Epithelial cell of proximal tubule (primary cell): ENCODE measurements around the gene KCNC1. TPM values are rescaled to one million over a fixed set of nuclear protein-coding genes. Genes with fewer than 3 reads are reported as not detected.

Experiments
- DNase-seq: peaks from one replicate; pipeline ENCODE4 v3.0.0-alpha.2; 2011; ENCODE audit warnings: low read depth
- H3K4me3 ChIP-seq: 2 replicates; pipeline ENCODE4 v1.5.1; 2011; ENCODE audit warnings: low read depth, mild to moderate bottlenecking, low read length
- total RNA-seq: library from RNA; depleted of rRNA; stranded (reverse); fragments of >200 nt; gene quantifications from 2 replicates; pipeline ENCODE4 v1.2.3, GENCODE V29; 2015
- TF ChIP-seq, protein P1 (sequence below): conservative IDR thresholded peaks from 2 replicates; pipeline ENCODE4 v1.5.1; 2012; ENCODE audit warnings: low read depth, mild to moderate bottlenecking, low read length

The KCNC1 gene
- total RNA-seq, 1 donor from 2014 or later, result not detected

DNA sequence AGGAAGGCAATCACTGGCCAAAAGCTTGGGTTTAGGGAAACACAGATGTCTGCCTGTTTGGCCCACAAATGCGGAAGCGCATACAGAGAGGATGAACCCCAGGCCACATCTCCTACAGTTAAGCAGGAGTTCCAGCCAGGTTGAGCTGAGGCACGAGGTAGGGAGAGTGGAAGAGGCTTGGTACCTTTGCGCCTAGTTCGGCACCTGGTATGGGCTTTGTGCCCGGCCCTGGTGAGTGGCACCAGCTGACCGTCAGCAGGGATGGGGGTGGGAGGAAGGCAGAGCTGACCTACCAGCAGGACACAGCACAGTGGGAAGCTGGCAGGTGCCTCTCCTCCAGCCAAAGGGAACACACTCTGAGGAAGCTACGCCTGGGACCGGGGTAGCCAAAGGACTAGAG is 57.6 kb downstream of the KCNC1 start:
- TF ChIP-seq, protein P1, sequence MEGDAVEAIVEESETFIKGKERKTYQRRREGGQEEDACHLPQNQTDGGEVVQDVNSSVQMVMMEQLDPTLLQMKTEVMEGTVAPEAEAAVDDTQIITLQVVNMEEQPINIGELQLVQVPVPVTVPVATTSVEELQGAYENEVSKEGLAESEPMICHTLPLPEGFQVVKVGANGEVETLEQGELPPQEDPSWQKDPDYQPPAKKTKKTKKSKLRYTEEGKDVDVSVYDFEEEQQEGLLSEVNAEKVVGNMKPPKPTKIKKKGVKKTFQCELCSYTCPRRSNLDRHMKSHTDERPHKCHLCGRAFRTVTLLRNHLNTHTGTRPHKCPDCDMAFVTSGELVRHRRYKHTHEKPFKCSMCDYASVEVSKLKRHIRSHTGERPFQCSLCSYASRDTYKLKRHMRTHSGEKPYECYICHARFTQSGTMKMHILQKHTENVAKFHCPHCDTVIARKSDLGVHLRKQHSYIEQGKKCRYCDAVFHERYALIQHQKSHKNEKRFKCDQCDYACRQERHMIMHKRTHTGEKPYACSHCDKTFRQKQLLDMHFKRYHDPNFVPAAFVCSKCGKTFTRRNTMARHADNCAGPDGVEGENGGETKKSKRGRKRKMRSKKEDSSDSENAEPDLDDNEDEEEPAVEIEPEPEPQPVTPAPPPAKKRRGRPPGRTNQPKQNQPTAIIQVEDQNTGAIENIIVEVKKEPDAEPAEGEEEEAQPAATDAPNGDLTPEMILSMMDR, result no peak
- DNase-seq, result no peak
- H3K4me3 ChIP-seq, result no peak overlapping the region

DNA sequence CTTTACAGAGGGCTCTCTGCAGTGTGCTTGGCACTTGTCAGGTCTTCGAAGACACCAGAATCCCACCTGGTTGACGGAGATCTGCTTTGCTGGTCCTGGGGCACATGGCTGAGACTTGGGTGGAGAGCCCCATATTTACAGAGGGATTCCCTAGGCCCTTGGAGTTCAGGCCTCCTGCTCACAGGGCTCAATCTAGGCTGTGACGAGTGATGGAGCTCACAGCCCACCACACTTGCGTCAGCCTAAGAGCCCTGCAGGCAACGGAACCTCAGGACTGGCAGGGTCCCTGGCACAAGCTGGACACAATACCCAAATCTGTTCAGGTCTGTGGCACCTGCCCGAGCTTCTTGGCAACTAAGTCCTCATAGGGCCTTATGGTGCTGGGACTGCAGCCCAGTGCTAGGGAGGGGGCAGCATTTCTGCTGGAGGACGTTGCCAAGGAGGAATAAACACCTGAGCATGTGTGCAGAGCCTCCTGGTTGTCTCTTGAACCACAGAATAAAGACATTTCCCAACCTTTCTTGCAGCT is 59.1 kb downstream of the KCNC1 start:
- no peak for DNase-seq
- TF ChIP-seq, protein P1, result no peak
- H3K4me3 ChIP-seq, result no peak overlapping the region

DNA sequence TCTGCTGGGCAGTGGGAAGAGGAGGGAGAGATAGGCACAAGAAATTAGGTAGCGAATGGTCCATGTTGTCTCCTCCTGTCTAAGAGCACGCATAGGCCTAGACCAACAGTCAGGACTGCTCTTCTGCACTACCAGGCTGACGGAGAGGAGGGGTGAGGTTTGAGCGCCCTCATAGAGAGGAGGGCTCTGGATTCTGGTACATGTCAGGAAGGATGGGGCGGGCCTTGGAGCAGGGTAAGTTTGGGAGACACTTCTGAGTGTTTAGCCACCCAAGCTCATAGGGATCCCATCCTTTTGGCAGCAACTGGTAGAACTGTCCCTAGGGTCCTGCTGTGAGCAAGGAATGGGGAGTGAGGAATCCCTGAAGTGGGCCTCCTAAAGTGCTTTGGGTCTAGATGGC is 60.4 kb downstream of the KCNC1 start:
- TF ChIP-seq, protein P1, result no peak

DNA sequence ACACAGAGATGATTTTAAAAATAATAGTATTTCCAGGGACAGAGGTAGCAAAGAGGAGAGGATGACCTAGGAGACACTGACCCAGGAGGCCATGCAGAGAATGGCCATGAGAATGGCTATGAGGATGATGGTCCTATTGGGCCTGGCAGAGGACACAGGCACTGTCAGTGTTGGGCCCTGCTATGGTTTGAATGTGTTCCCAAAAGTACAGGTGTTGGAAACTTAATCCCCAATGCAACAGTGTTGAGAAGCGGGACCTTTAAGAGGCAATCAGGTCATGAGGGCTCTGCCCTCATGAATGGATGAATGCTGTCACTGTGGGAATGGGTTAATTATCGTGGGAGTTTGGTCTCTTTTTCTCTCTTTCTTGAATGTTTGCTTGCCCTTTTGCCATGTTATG is 61.6 kb downstream of the KCNC1 start:
- TF ChIP-seq, protein P1, result no peak
- DNase-seq, result no peak
- H3K4me3 ChIP-seq, result no peak overlapping the region

More for the DNA sequence above, 60.4 kb downstream of the KCNC1 start:
- DNase-seq, result no peak
- no peak overlapping the region for H3K4me3 ChIP-seq

DNA sequence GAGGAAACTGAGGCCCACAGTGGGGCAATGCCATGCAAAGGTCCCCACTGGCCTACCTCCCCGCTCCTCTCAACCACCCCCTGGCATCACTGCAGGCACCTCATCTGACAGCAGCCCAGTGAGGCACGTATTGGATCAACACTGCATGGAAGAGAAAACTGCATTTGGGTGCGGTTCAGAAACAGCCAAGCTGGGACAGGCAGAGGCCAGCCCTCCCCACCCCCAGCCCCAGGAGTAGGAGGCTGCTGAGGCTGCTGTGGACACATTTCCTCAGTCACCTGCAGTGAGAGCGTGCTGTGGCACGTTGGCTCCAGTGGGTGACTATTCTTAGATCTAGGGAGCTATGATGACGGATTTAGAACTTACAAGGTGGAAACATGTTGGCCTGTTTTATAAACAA is 63.7 kb downstream of the KCNC1 start:
- TF ChIP-seq, protein P1, result no peak
- DNase-seq, result no peak
- no peak overlapping the region for H3K4me3 ChIP-seq

DNA sequence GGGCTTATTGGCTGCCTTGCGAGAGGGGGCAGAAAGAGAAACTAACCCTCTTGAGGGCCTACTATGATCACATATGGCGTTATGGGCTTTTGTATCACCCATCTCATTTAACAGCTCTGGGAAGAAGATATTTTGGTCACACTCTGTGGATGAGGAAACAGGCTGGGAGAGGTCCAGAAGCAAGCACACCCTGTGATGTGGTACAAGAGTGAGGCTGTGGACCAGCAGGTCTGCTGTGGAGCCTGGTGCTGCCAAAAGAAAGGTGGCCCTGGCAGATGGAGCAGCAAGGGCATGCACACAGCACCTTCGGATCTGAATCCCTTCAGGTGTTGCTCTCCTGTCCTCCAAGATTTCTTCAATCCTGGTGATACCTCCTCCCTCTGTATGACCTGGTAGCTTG is 64.1 kb downstream of the KCNC1 start:
- TF ChIP-seq, protein P1, result no peak
- H3K4me3 ChIP-seq, result no peak overlapping the region
- no peak for DNase-seq

DNA sequence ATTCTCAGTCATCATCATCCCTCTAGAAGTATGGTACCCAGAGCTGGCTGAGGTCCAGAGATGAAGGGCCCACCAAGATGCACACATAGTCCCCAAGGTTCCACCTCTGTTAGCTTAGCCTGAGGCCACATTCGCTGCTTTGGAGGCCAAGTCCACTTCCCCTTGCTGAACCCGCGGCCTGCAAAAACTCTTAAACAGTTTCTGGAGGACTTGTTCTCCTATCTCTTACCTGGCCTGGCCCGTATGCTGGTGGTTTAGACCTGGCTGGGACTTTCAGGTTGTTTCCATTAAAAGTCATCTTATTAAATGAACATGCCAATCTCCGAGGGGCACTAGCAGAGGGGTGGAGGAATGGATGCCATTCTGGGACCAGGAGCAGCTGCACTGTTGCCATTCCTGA is 64.6 kb downstream of the KCNC1 start:
- no peak for DNase-seq
- TF ChIP-seq, protein P1, result no peak
- H3K4me3 ChIP-seq, result no peak overlapping the region
